Lung microvascular endothelial cell (primary cell): ENCODE data around the gene FYN. TPM values are rescaled to one million over a fixed set of nuclear protein-coding genes. Genes with fewer than 3 reads are reported as not detected.

Source experiments
- total RNA-seq: library from RNA; depleted of rRNA; stranded (reverse); fragments of >200 nt; gene quantifications from 2 replicates; pipeline ENCODE4 v1.2.1, GENCODE V29; 2014

The FYN gene
- total RNA-seq, 1 donor from 2014 or later: 77.0 TPM

Other genes starting within 250 kb of the FYN start
- gene CCN6, start 180.7 kb upstream of the FYN start, total RNA-seq: not detected in 2 replicates
- 6.5 and 11.5 TPM in 2 replicates for gene TUBE1, start 214.0 kb upstream of the FYN start, total RNA-seq
- 3.3 and 6.5 TPM in 2 replicates for gene FAM229B, start 214.1 kb upstream of the FYN start, total RNA-seq